NOMO-1 treated with DMSO at 0.1 percent for 48 hours (cell line): ENCODE measurements around the gene ASB6.

ENCODE experiments used
- DNase-seq: peaks from one replicate; lab custom pipeline; 2025; ENCODE audit not compliant: unreplicated experiment; lab: John Stamatoyannopoulos, UW

The ASB6 gene

GRCh38 chr9:129627556-129628440, 14.2 kb downstream of the ASB6 start:
- peak; percentile 35 for DNase-seq

GRCh38 chr9:129626625-129627284, 15.2 kb downstream of the ASB6 start:
- peak; percentile 25 for DNase-seq

- DNase-seq = peak; percentile 72
Measured at GRCh38 chr9:129626079-129626624, 15.8 kb downstream of the ASB6 start, which contains the start of gene NTMT1. TSS of gene NTMT1 (plus strand) at chr9:129626163. CDS start at chr9:129632704, 6,541 bp downstream.

- DNase-seq = peak; percentile 95
Measured at GRCh38 chr9:129624947-129625346, 17.0 kb downstream of the ASB6 start.

- peak; percentile 55 for DNase-seq
Measured at GRCh38 chr9:129624168-129624759, 17.7 kb downstream of the ASB6 start.

GRCh38 chr9:129623331-129623730, 18.6 kb downstream of the ASB6 start:
- peak; percentile 64 for DNase-seq

GRCh38 chr9:129620669-129621295, 21.2 kb downstream of the ASB6 start, which contains the start of gene C9orf50:
TSS of gene C9orf50 (minus strand) at chr9:129621101. CDS start at chr9:129620574, 527 bp downstream.
- no peak for DNase-seq

- no peak for DNase-seq
Measured at GRCh38 chr9:129619787-129620668, 21.9 kb downstream of the ASB6 start.

GRCh38 chr9:129617167-129617566, 24.8 kb downstream of the ASB6 start:
- DNase-seq = no peak

- no peak for DNase-seq
Measured at GRCh38 chr9:129615407-129616285, 26.3 kb downstream of the ASB6 start.

GRCh38 chr9:129614932-129615331, 27.0 kb downstream of the ASB6 start:
- no peak for DNase-seq

GRCh38 chr9:129613520-129614175, 28.3 kb downstream of the ASB6 start:
- no peak for DNase-seq

GRCh38 chr9:129612815-129613519, 29.0 kb downstream of the ASB6 start:
- DNase-seq = no peak

GRCh38 chr9:129612123-129612522, 29.8 kb downstream of the ASB6 start:
- no peak for DNase-seq

- no peak for DNase-seq
Measured at GRCh38 chr9:129611307-129611800, 30.6 kb downstream of the ASB6 start.

GRCh38 chr9:129610473-129611306, 31.3 kb downstream of the ASB6 start:
- DNase-seq = peak; percentile 53

GRCh38 chr9:129610213-129610472, 31.8 kb downstream of the ASB6 start:
- DNase-seq = no peak
